Prostate gland (tissue), 2 donors: Measurements from ENCODE around the gene ACSF3. TPM values are rescaled to one million over a fixed set of nuclear protein-coding genes. Genes with fewer than 3 reads are reported as not detected.
"Not testable (repeated sequence)": the region's sequence is repeated elsewhere in the genome, so short reads cannot be mapped to it uniquely, and the experiment has no call there.

Experiments
- DNase-seq: peaks from one replicate; pipeline ENCODE4 v3.0.0-alpha.2; 2019; ENCODE audit warnings: low spot score
- H3K27ac ChIP-seq, 2 donors: fragments of 200-600 bp; sonication (generic); 2 replicates each; pipeline ENCODE4 v1.5.1; 2017 to 2019
- H3K27me3 ChIP-seq: fragments of 200-600 bp; sonication (generic); replicated peaks from 2 replicates; pipeline ENCODE4 v1.5.1; 2019; ENCODE audit not compliant: insufficient read depth
- H3K36me3 ChIP-seq, 2 donors: fragments of 200-600 bp; sonication (generic); 1 replicate in 1 of 2; 2 replicates in 1 of 2; pipeline versions ENCODE4 v1.5.1 to v1.8.1; 2017 to 2019
- H3K4me1 ChIP-seq: fragments of 200-600 bp; sonication (generic); replicated peaks from 2 replicates; pipeline ENCODE4 v1.5.1; 2019
- H3K4me3 ChIP-seq, 2 donors: fragments of 200-600 bp; sonication (generic); 2 replicates each; pipeline ENCODE4 v1.5.1; 2017 to 2019
- H3K9me3 ChIP-seq: fragments of 200-600 bp; sonication (generic); 2 replicates; pipeline ENCODE4 v1.5.1; 2017
- POLR2A ChIP-seq: fragments of 450-650 bp; IDR thresholded peaks from one replicate; pipeline ENCODE4 v1.6.1; 2016; ENCODE audit warnings: antibody characterized with exemption, mild to moderate bottlenecking
- POLR2AphosphoS5 ChIP-seq: sonication (generic); formaldehyde crosslinking; IDR thresholded peaks from one replicate; pipeline ENCODE4 v1.6.1; 2017; ENCODE audit warnings: antibody characterized with exemption
- WGBS: methylation state at CpG from one replicate; pipeline ENCODE4 v1.1.5; 2018; 5-methylcytosine and 5-hydroxymethylcytosine counted together
- intact Hi-C: fragments of 100-400 bp; cut with DNase I; formaldehyde crosslinking; loops from one replicate; pipeline ENCODE4 v1.14.2; 2022
- total RNA-seq, 2 donors: library from RNA; depleted of rRNA; stranded (reverse); fragments of >200 nt; gene quantifications; one replicate each; pipeline ENCODE4 v1.1.0, GENCODE V29; 2016
- TF ChIP-seq, protein P1 (sequence below), 4 experiments: fragments of 200-600 bp in 2 of 4; fragments of 450-650 bp in 2 of 4; sonication (generic) in 2 of 4; IDR thresholded peaks; 1 replicate in 3 of 4; 2 replicates in 1 of 4; pipeline ENCODE4 v1.5.1; 2016 to 2019; ENCODE audit warnings: antibody characterized with exemption in 4 of 4, mild to moderate bottlenecking in 2 of 4, moderate library complexity in 2 of 4

Gene ACSF3
- total RNA-seq, 2 donors from 2014 or later, result 42.1 to 80.5 TPM

GRCh38 chr16:89071686-89072547, 21.7 kb upstream of the ACSF3 start:
- no peak for DNase-seq
- H3K27ac ChIP-seq, result no peak overlapping the region
- H3K36me3 ChIP-seq, result no peaks in the 10 kb centered on the region
- 34% methylated on average over 30 of the region's 30 CpGs for WGBS
- TF ChIP-seq POLR2A (no peak), POLR2AphosphoS5 (no peak)
- TF ChIP-seq, protein P1, sequence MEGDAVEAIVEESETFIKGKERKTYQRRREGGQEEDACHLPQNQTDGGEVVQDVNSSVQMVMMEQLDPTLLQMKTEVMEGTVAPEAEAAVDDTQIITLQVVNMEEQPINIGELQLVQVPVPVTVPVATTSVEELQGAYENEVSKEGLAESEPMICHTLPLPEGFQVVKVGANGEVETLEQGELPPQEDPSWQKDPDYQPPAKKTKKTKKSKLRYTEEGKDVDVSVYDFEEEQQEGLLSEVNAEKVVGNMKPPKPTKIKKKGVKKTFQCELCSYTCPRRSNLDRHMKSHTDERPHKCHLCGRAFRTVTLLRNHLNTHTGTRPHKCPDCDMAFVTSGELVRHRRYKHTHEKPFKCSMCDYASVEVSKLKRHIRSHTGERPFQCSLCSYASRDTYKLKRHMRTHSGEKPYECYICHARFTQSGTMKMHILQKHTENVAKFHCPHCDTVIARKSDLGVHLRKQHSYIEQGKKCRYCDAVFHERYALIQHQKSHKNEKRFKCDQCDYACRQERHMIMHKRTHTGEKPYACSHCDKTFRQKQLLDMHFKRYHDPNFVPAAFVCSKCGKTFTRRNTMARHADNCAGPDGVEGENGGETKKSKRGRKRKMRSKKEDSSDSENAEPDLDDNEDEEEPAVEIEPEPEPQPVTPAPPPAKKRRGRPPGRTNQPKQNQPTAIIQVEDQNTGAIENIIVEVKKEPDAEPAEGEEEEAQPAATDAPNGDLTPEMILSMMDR (IDR thresholded peaks at IDR 0.05), result no peak
- intact Hi-C loops, result no loop called here
- H3K9me3 ChIP-seq, result no peaks in the 10 kb centered on the region
- no peaks in the 10 kb centered on the region for H3K4me1 ChIP-seq
- peaks cover 7% of the 10 kb centered on the region for H3K27me3 ChIP-seq
- H3K4me3 ChIP-seq, result no peak overlapping the region

DNA sequence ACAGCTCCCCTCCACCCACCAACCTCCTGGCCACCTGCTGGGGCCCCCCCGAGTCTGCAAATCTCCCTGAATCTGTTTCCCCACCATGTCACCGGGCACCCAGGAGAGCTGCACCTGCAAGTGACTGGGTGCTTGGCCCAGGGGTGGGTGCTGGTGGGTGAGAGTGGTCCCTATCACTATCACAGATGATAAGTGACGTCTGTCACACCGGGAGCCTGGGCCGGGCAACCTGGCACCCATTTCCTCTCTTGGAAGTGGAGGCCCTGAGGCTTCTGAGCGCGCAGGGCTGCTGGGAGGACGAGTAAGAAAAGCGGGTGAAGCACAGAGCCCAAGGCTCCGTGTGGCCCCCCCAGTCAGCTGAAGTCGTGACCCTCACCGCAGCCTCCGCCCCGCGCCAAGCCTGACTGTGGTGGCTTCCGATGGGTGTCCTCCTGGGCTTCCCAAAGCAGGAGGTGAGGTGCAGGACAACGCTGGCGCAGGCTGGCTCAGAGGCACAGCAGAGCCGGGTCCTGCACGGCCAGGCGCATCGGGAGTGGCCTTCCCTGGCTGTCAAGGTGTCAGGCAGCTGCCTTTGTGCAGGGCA, 21.0 kb upstream of the ACSF3 start:
- intact Hi-C loops, result no loop called here
- no peaks in the 10 kb centered on the region for H3K4me1 ChIP-seq
- peaks cover 7% of the 10 kb centered on the region for H3K27me3 ChIP-seq
- TF ChIP-seq, protein P1 (IDR thresholded peaks at IDR 0.05), result no peak
- TF ChIP-seq POLR2A (no peak), POLR2AphosphoS5 (no peak)
- H3K4me3 ChIP-seq, result no peak overlapping the region
- no peaks in the 10 kb centered on the region for H3K36me3 ChIP-seq
- H3K27ac ChIP-seq, result no peak overlapping the region
- no peaks in the 10 kb centered on the region for H3K9me3 ChIP-seq
- DNase-seq, result no peak
- 76% methylated on average over 22 of the region's 22 CpGs for WGBS

DNA sequence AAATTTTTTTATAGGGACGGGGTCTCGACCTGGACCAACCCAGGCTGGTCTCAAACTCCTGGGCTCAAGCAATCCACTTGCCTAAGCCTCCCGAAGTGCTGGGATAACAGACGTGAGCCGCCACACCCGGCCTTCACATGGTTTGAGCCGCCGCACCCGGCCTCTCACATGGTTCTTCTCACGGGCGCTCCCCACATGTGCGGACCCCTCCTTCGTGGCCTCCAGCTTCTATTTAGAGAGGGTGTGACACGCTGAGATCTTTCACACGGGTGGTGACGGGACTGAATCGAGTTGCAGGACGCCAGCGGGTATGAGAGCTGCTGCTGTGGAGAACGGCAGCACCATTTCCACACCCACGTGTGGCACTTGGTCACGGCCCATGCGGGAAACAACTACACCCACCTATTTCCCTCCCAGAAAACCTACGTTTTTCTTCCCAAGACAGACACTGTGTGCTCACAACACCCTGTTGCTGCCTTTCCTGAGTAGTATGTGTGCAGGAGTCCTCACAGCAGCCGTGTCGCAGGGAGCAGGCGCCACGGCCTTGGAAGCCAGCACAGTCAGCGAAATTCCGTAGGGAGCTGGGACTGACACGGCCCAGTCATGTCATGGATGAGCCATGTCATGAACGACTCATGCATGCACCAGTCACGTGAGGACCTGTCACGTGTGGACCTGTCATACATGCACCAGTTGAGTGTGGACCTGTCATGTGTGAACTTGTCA, 20.1 kb upstream of the ACSF3 start:
- Histone ChIP-seq H3K36me3 (no peaks in the 10 kb centered on the region), H3K9me3 (no peaks in the 10 kb centered on the region), H3K27ac (no peak overlapping the region), H3K4me3 (no peak overlapping the region), H3K4me1 (no peaks in the 10 kb centered on the region), H3K27me3 (peaks cover 1% of the 10 kb centered on the region)
- TF ChIP-seq, protein P1 (IDR thresholded peaks at IDR 0.05), result no peak
- TF ChIP-seq POLR2AphosphoS5 (no peak), POLR2A (no peak)
- no peak for DNase-seq
- 94% methylated on average over 34 of the region's 34 CpGs for WGBS
- intact Hi-C loops, result no loop called here

GRCh38 chr16:89074072-89074674, 19.5 kb upstream of the ACSF3 start:
- DNase-seq, intact Hi-C loops, H3K27ac ChIP-seq, H3K9me3 ChIP-seq, H3K4me3 ChIP-seq, H3K27me3 ChIP-seq, H3K4me1 ChIP-seq, H3K36me3 ChIP-seq: not testable (repeated sequence)
- WGBS, result 95% methylated on average over 28 of the region's 35 CpGs
